GM13977 (cell line): ENCODE results near the gene SHBG.
"Not testable (repeated sequence)": the region's sequence is repeated elsewhere in the genome, so short reads cannot be mapped to it uniquely, and the experiment has no call there.

Source experiments
- DNase-seq: peaks from one replicate; pipeline ENCODE4 v3.0.0; 2012; ENCODE audit warnings: low spot score
- CTCF ChIP-seq: IDR thresholded peaks from 2 replicates; pipeline ENCODE4 v1.5.1; 2012; ENCODE audit warnings: mild to moderate bottlenecking, control low read depth; ENCODE audit not compliant: insufficient read depth; ENCODE audit errors: extremely low read depth, missing control alignments
- in situ Hi-C: fragments of 300-500 bp; cut with MboI; formaldehyde crosslinking; loops from one replicate; pipeline ENCODE4 v1.12.0; 2022; ENCODE audit warnings: low sequenced_read_pairs, low pct_unique_long_range_greater_than_20kb, mixed read lengths, inconsistent platforms; ENCODE audit not compliant: unreplicated experiment

The SHBG gene

GRCh38 chr17:7592422-7593021 is 37.4 kb upstream of the SHBG start:
- in situ Hi-C loops = no loop called here
- no peak for TF ChIP-seq CTCF
- no peak for DNase-seq

GRCh38 chr17:7593296-7593695 is 36.6 kb upstream of the SHBG start:
- DNase-seq = no peak
- in situ Hi-C loops = no loop called here
- no peak for TF ChIP-seq CTCF

- in situ Hi-C loops, DNase-seq: not testable (repeated sequence)
These were observed 32.4 kb upstream of the SHBG start for GRCh38 chr17:7597561-7597960.

GRCh38 chr17:7606280-7606679 is 23.7 kb upstream of the SHBG start:
- in situ Hi-C loops = no loop called here
- no peak for TF ChIP-seq CTCF
- no peak for DNase-seq

GRCh38 chr17:7610641-7611040 is 19.3 kb upstream of the SHBG start:
- in situ Hi-C loops = no loop called here
- no peak for TF ChIP-seq CTCF
- DNase-seq = no peak

- TF ChIP-seq CTCF = no peak
- in situ Hi-C loops = no loop called here
- no peak for DNase-seq
These were observed 18.2 kb upstream of the SHBG start for GRCh38 chr17:7611635-7612293.

GRCh38 chr17:7612294-7612640 is 17.7 kb upstream of the SHBG start:
- no peak for TF ChIP-seq CTCF
- DNase-seq = no peak
- in situ Hi-C loops = no loop called here
